SU-DHL-6 (cell line): Measurements from ENCODE around the gene MKRN2.

Source experiments
- H2AFZ ChIP-seq: fragments of 200-600 bp; sonication (generic); 2 replicates; pipeline ENCODE4 v1.6.1; 2014; ENCODE audit warnings: low read depth, mild to moderate bottlenecking, moderate library complexity, mixed read lengths, antibody characterized with exemption, low read length; ENCODE audit not compliant: severe bottlenecking
- H3F3A ChIP-seq: fragments of 200-600 bp; shearing (Covaris generic); 2 replicates; pipeline ENCODE4 v1.6.0; 2016; ENCODE audit warnings: antibody characterized with exemption, mild to moderate bottlenecking; ENCODE audit not compliant: insufficient read depth
- H3K27ac ChIP-seq: fragments of 200-600 bp; sonication (generic); 2 replicates; pipeline ENCODE4 v1.5.1; 2016; ENCODE audit warnings: low read depth, mild to moderate bottlenecking, low read length, moderate library complexity, mixed read lengths
- H3K27me3 ChIP-seq: fragments of 200-600 bp; sonication (generic), shearing (Covaris generic); 2 replicates; pipeline ENCODE4 v1.6.0; 2014; ENCODE audit warnings: mild to moderate bottlenecking, low read length
- H3K36me3 ChIP-seq: fragments of 200-600 bp; sonication (generic); 2 replicates; pipeline ENCODE4 v1.6.1; 2014; ENCODE audit warnings: mild to moderate bottlenecking, low read length, mixed read lengths
- H3K4me2 ChIP-seq: fragments of 300-600, 200-600 bp; shearing (Covaris generic), sonication (generic); 2 replicates; pipeline ENCODE4 v1.6.0; 2014; ENCODE audit warnings: low read length, low read depth, mild to moderate bottlenecking; ENCODE audit not compliant: poor library complexity, severe bottlenecking
- H3K4me3 ChIP-seq: fragments of 200-600 bp; sonication (generic); 2 replicates; pipeline ENCODE4 v1.5.1; 2014; ENCODE audit warnings: antibody characterized with exemption, low read length, mild to moderate bottlenecking, mixed read lengths; ENCODE audit not compliant: insufficient read depth, poor library complexity, severe bottlenecking
- H3K79me2 ChIP-seq: fragments of 200-600 bp; sonication (generic); 2 replicates; pipeline ENCODE4 v1.6.1; 2014; ENCODE audit warnings: mild to moderate bottlenecking, low read length, moderate library complexity; ENCODE audit not compliant: insufficient read depth
- H3K9ac ChIP-seq: fragments of 200-600 bp; sonication (generic); 2 replicates; pipeline ENCODE4 v1.7.0; 2014; ENCODE audit warnings: mild to moderate bottlenecking, low read length
- H3K9me2 ChIP-seq: fragments of 200-600 bp; sonication (generic); replicated peaks from 2 replicates; pipeline ENCODE4 v1.6.1; 2014; ENCODE audit warnings: low read length; ENCODE audit not compliant: insufficient read depth
- H3K9me3 ChIP-seq: fragments of 200-600 bp; sonication (generic); 2 replicates; pipeline ENCODE4 v1.6.1; 2014; ENCODE audit warnings: low read length, mixed read lengths; ENCODE audit not compliant: insufficient read depth
- H4K20me1 ChIP-seq: fragments of 200-600 bp; sonication (generic); 2 replicates; pipeline ENCODE4 v1.6.1; 2014; ENCODE audit warnings: low read depth, mild to moderate bottlenecking, antibody characterized with exemption, low read length, moderate library complexity, mixed read lengths
- CTCF ChIP-seq: fragments of 200-600 bp; sonication (generic); IDR thresholded peaks from one replicate; pipeline ENCODE4 v1.5.1; 2017; ENCODE audit warnings: antibody characterized with exemption, mild to moderate bottlenecking, low read length, moderate library complexity; ENCODE audit not compliant: insufficient read depth, poor library complexity, severe bottlenecking
- EZH2phosphoT487 ChIP-seq: fragments of 200-600 bp; sonication (generic), shearing (Covaris generic); conservative IDR thresholded peaks from 2 replicates; pipeline ENCODE4 v1.6.1; 2018; ENCODE audit warnings: mild to moderate bottlenecking, antibody characterized with exemption, low read length, moderate library complexity, mixed read lengths

The MKRN2 gene

GRCh38 chr3:12509466-12509865, 47.4 kb upstream of the MKRN2 start:
- H3F3A ChIP-seq, result no peaks in the 10 kb centered on the region
- H3K36me3 ChIP-seq, result no peaks in the 10 kb centered on the region
- no peaks in the 10 kb centered on the region for H4K20me1 ChIP-seq
- no peak overlapping the region for H3K9ac ChIP-seq
- H3K27me3 ChIP-seq, result no peaks in the 10 kb centered on the region
- no peaks in the 10 kb centered on the region for H3K9me2 ChIP-seq
- no peak overlapping the region for H3K4me3 ChIP-seq
- TF ChIP-seq CTCF (no peak), EZH2phosphoT487 (no peak)
- no peaks in the 10 kb centered on the region for H3K79me2 ChIP-seq
- H3K4me2 ChIP-seq, result no peak overlapping the region
- no peak overlapping the region for H3K27ac ChIP-seq
- H3K9me3 ChIP-seq, result no peaks in the 10 kb centered on the region
- H2AFZ ChIP-seq, result no peak overlapping the region

GRCh38 chr3:12512534-12513118, 44.3 kb upstream of the MKRN2 start:
- Histone ChIP-seq H3K27ac (no peak overlapping the region), H3F3A (no peaks in the 10 kb centered on the region), H3K36me3 (no peaks in the 10 kb centered on the region), H4K20me1 (no peaks in the 10 kb centered on the region), H3K79me2 (no peaks in the 10 kb centered on the region), H3K9me3 (no peaks in the 10 kb centered on the region), H3K4me3 (no peak overlapping the region), H3K4me2 (no peak overlapping the region), H3K9ac (no peak overlapping the region), H3K27me3 (no peaks in the 10 kb centered on the region), H3K9me2 (no peaks in the 10 kb centered on the region), H2AFZ (no peak overlapping the region)
- TF ChIP-seq EZH2phosphoT487 (no peak), CTCF (no peak)

GRCh38 chr3:12513694-12514446, 43.0 kb upstream of the MKRN2 start:
- Histone ChIP-seq H3F3A (no peaks in the 10 kb centered on the region), H3K4me2 (no peak overlapping the region), H4K20me1 (no peaks in the 10 kb centered on the region), H3K9me3 (no peaks in the 10 kb centered on the region), H3K79me2 (no peaks in the 10 kb centered on the region), H3K9me2 (no peaks in the 10 kb centered on the region), H3K27ac (no peak overlapping the region), H2AFZ (no peak overlapping the region), H3K9ac (no peak overlapping the region), H3K27me3 (no peaks in the 10 kb centered on the region), H3K36me3 (no peaks in the 10 kb centered on the region), H3K4me3 (no peak overlapping the region)
- TF ChIP-seq EZH2phosphoT487 (no peak), CTCF (no peak)
